ENCODE data around the gene SPIN1.

The SPIN1 gene

GRCh38 chr9:88433583-88434255 lies 45.5 kb downstream of the SPIN1 start:
- DNase-seq (ENCODE audit: low read depth in 2 of 3, low spot score in 1 of 3): no peak

GRCh38 chr9:88435336-88435735 lies 47.1 kb downstream of the SPIN1 start:
- DNase-seq (ENCODE audit: low read depth in 2 of 3, low spot score in 1 of 3): no peak

GRCh38 chr9:88436379-88436778 lies 48.1 kb downstream of the SPIN1 start:
- DNase-seq (ENCODE audit: low read depth in 2 of 3, low spot score in 1 of 3): no peak

- no peak for DNase-seq (ENCODE audit: low read depth in 2 of 3, low spot score in 1 of 3)
Measured at GRCh38 chr9:88437210-88438146, 49.2 kb downstream of the SPIN1 start.

GRCh38 chr9:88438811-88439210 lies 50.6 kb downstream of the SPIN1 start:
- DNase-seq (ENCODE audit: low read depth in 2 of 3, low spot score in 1 of 3): no peak

- DNase-seq (ENCODE audit: low read depth in 2 of 3, low spot score in 1 of 3): no peak
Measured at GRCh38 chr9:88441301-88442007, 53.2 kb downstream of the SPIN1 start.

GRCh38 chr9:88443480-88444113 lies 55.4 kb downstream of the SPIN1 start:
- DNase-seq (ENCODE audit: low read depth in 2 of 3, low spot score in 1 of 3): no peak

GRCh38 chr9:88446728-88447127 lies 58.5 kb downstream of the SPIN1 start:
- no peak for DNase-seq (ENCODE audit: low read depth in 2 of 3, low spot score in 1 of 3)

GRCh38 chr9:88447431-88447830 lies 59.2 kb downstream of the SPIN1 start:
- no peak for DNase-seq (ENCODE audit: low read depth in 2 of 3, low spot score in 1 of 3)

- no peak for DNase-seq (ENCODE audit: low read depth in 2 of 3, low spot score in 1 of 3)
Measured at GRCh38 chr9:88451160-88451559, 62.9 kb downstream of the SPIN1 start.

GRCh38 chr9:88458716-88459465 lies 70.6 kb downstream of the SPIN1 start:
- DNase-seq (ENCODE audit: low read depth in 2 of 3, low spot score in 1 of 3): no peak

- peak in 1 of 3 donors; percentile 18 for DNase-seq (ENCODE audit: low read depth in 2 of 3, low spot score in 1 of 3)
Measured at GRCh38 chr9:88460587-88461332, 72.5 kb downstream of the SPIN1 start.

GRCh38 chr9:88462191-88462590 lies 73.9 kb downstream of the SPIN1 start:
- DNase-seq (ENCODE audit: low read depth in 2 of 3, low spot score in 1 of 3): no peak

- no peak for DNase-seq (ENCODE audit: low read depth in 2 of 3, low spot score in 1 of 3)
Measured at GRCh38 chr9:88464851-88465250, 76.6 kb downstream of the SPIN1 start.

GRCh38 chr9:88468226-88468625 lies 80.0 kb downstream of the SPIN1 start:
- DNase-seq (ENCODE audit: low read depth in 2 of 3, low spot score in 1 of 3): no peak

GRCh38 chr9:88476491-88477271 lies 88.4 kb downstream of the SPIN1 start:
- no peak for DNase-seq (ENCODE audit: low read depth in 2 of 3, low spot score in 1 of 3)

- no peak for DNase-seq (ENCODE audit: low read depth in 2 of 3, low spot score in 1 of 3)
Measured at GRCh38 chr9:88477300-88477751, 89.1 kb downstream of the SPIN1 start.

- no peak for DNase-seq (ENCODE audit: low read depth in 2 of 3, low spot score in 1 of 3)
Measured at GRCh38 chr9:88478246-88478645, 90.0 kb downstream of the SPIN1 start.

- no peak for DNase-seq (ENCODE audit: low read depth in 2 of 3, low spot score in 1 of 3)
Measured at GRCh38 chr9:88481933-88482332, 93.7 kb downstream of the SPIN1 start.

Data from stimulated activated CD4-positive, alpha-beta T cell treated with anti-CD3 and anti-CD28 coated beads, Interleukin-12 subunit alpha, Interleukin-12 subunit beta, amount 100 ng/mL, for 48 hours (primary cell).